HepG2 (cell line): Measurements from ENCODE around the gene MCC. TPM values are rescaled to one million over a fixed set of nuclear protein-coding genes. Genes with fewer than 3 reads are reported as not detected.
A peak's percentile ranks its signal among the peaks of the same experiment; 100 is the strongest.

Source experiments
- ATAC-seq: fragments of 200-7000 bp; cut with Tn5 transposase; 3 replicates; pipeline ENCODE4 v1.9.1; 2020; ENCODE audit warnings: mild to moderate bottlenecking, moderate library complexity
- BruUV-seq: library from RNA; stranded (reverse); fragments of 400-500 nt; replicated peaks from 2 replicates; lab custom pipeline; 2021; lab: Mats Ljungman, UMichigan
- CTCF ChIA-PET: fragments of 300-600 bp; formaldehyde crosslinking; extraction: SDS; loops from one replicate; lab custom pipeline; 2021; ENCODE audit warnings: low total read pairs, inconsistent platforms, low intra/inter-chr PET ratio; lab: Yijun Ruan, JAX
- POLR2A ChIA-PET: fragments of 350-600 bp; sonication (Branson Sonifier 250); formaldehyde crosslinking; loops from one replicate; lab custom pipeline; 2020; ENCODE audit warnings: antibody characterized with exemption, inconsistent platforms; lab: Yijun Ruan, JAX
- DNase-seq: peaks from one replicate; pipeline ENCODE4 v3.0.0-alpha.2; 2015; ENCODE audit warnings: low spot score
- FAIRE-seq: peaks from 3 replicates; lab custom pipeline; 2011; peaks lifted over from hg19 to GRCh38; lab: Jason Lieb, UNC
- H2AFZ ChIP-seq: one replicate; pipeline ENCODE4 v1.6.1; 2011; ENCODE audit warnings: low read length, inconsistent platforms
- H3K27ac ChIP-seq: fragments of 300-600 bp; 3 replicates; pipeline ENCODE4 v1.8.0; 2011; ENCODE audit warnings: mixed run types, mild to moderate bottlenecking, mixed read lengths, low read length, inconsistent platforms; ENCODE audit not compliant: insufficient read depth; ENCODE audit errors: extremely low read length
- H3K27me3 ChIP-seq, 2 experiments: fragments of 200-600 bp in 1 of 2; 2 replicates in 1 of 2; 3 replicates in 1 of 2; pipeline versions ENCODE4 v1.6.0 to v1.8.0; 2011; ENCODE audit warnings: low read length in 2 of 2, mild to moderate bottlenecking in 2 of 2, moderate library complexity in 2 of 2, inconsistent platforms in 1 of 2; ENCODE audit not compliant: insufficient read depth in 2 of 2, control insufficient read depth in 1 of 2
- H3K36me3 ChIP-seq, 2 experiments: fragments of 200-600 bp in 1 of 2; replicated peaks in 1 of 2; 2 replicates in 1 of 2; 3 replicates in 1 of 2; pipeline versions ENCODE4 v1.5.1 to v1.8.0; 2011; ENCODE audit warnings: low read length in 2 of 2, inconsistent platforms in 1 of 2; ENCODE audit not compliant: insufficient read depth in 2 of 2, control insufficient read depth in 1 of 2
- H3K4me1 ChIP-seq: 2 replicates; pipeline ENCODE4 v1.5.1; 2012; ENCODE audit warnings: low read length, inconsistent platforms; ENCODE audit not compliant: insufficient read depth
- H3K4me2 ChIP-seq: 2 replicates; pipeline ENCODE4 v1.6.0; 2011; ENCODE audit warnings: low read depth, low read length, inconsistent platforms
- H3K4me3 ChIP-seq, 3 experiments: fragments of 200-600 bp in 1 of 3; sonication (generic), shearing (Covaris generic) in 1 of 3; replicated peaks in 1 of 3; 2 replicates each; pipeline ENCODE4 v1.5.1; 2011 to 2016; ENCODE audit warnings: low read length in 3 of 3, inconsistent platforms in 2 of 3, low read depth in 2 of 3, mild to moderate bottlenecking in 2 of 3, control low read depth in 1 of 3, mixed read lengths in 1 of 3; ENCODE audit not compliant: insufficient read depth in 1 of 3
- H3K79me2 ChIP-seq: one replicate; pipeline ENCODE4 v1.6.1; 2011; ENCODE audit warnings: low read length, inconsistent platforms; ENCODE audit not compliant: insufficient read depth
- H3K9ac ChIP-seq: 2 replicates; pipeline ENCODE4 v1.6.0; 2011; ENCODE audit warnings: mild to moderate bottlenecking, low read depth, low read length, inconsistent platforms; ENCODE audit not compliant: insufficient read depth
- H3K9me3 ChIP-seq: 2 replicates; pipeline ENCODE4 v1.5.1; 2012; ENCODE audit warnings: mild to moderate bottlenecking, low read length
- H4K20me1 ChIP-seq: 2 replicates; pipeline ENCODE4 v1.6.0; 2011; ENCODE audit warnings: inconsistent platforms, mild to moderate bottlenecking, low read length, moderate library complexity; ENCODE audit not compliant: insufficient read depth
- CEBPB ChIP-seq: IDR thresholded peaks from 2 replicates; pipeline ENCODE4 v1.6.1; 2011; ENCODE audit warnings: low read depth, low read length, improper control_type of control experiment, borderline replicate concordance
- DDIT3 ChIP-seq: sonication (generic); formaldehyde crosslinking; IDR thresholded peaks from 2 replicates; pipeline ENCODE4 v1.4.0; 2020; ENCODE audit warnings: mild to moderate bottlenecking, missing genetic modification reagents
- HOMEZ ChIP-seq: IDR thresholded peaks from 2 replicates; pipeline ENCODE4 v1.6.1; 2016; ENCODE audit warnings: low read depth
- JDP2 ChIP-seq: sonication (generic); formaldehyde crosslinking; IDR thresholded peaks from 2 replicates; pipeline ENCODE4 v1.8.1; 2022; ENCODE audit warnings: missing genetic modification reagents, borderline replicate concordance
- NAIF1 ChIP-seq: sonication (generic); formaldehyde crosslinking; IDR thresholded peaks from 2 replicates; pipeline ENCODE4 v1.5.0; 2020; ENCODE audit warnings: mild to moderate bottlenecking, missing genetic modification reagents, borderline replicate concordance
- ZBTB43 ChIP-seq: sonication (generic); formaldehyde crosslinking; conservative IDR thresholded peaks from 2 replicates; pipeline ENCODE4 v1.4.0; 2020; ENCODE audit warnings: missing genetic modification reagents
- ZFY ChIP-seq: sonication (generic); formaldehyde crosslinking; IDR thresholded peaks from 2 replicates; pipeline ENCODE4 v1.4.0; 2020; ENCODE audit warnings: missing genetic modification reagents
- ZNF143 ChIP-seq: sonication (generic); formaldehyde crosslinking; IDR thresholded peaks from 2 replicates; pipeline ENCODE4 v1.4.0; 2020; ENCODE audit warnings: missing genetic modification reagents
- ZNF768 ChIP-seq: sonication (generic); formaldehyde crosslinking; IDR thresholded peaks from 2 replicates; pipeline ENCODE4 v1.4.0; 2020; ENCODE audit warnings: missing genetic modification reagents
- WGBS: methylation state at CpG from one replicate; pipeline ENCODE4 v1.1.6; 2017; ENCODE audit warnings: low lambda C conversion rate; 5-methylcytosine and 5-hydroxymethylcytosine counted together
- in situ Hi-C: cut with HindIII; loops from 2 replicates; pipeline ENCODE4 v1.10.0; 2017; ENCODE audit warnings: low pct_unique_long_range_greater_than_20kb; ENCODE audit not compliant: extremely low pct_ligation_motif_present
- intact Hi-C: fragments of 100-400 bp; cut with micrococcal nuclease; formaldehyde crosslinking; loops from one replicate; pipeline ENCODE4 v1.10.0; 2022; ENCODE audit not compliant: unreplicated experiment
- polyA plus RNA-seq, 8 experiments: library from polyadenylated mRNA; depleted of rRNA in 3 of 8; stranded (reverse) in 7 of 8; unstranded in 1 of 8; fragments of >200 nt; fragmentation: Illumina TruSeq in 4 of 8; extraction: Trizol in 4 of 8; gene quantifications; 2 replicates each; pipeline versions ENCODE4 v1.2.1 to v1.2.3, GENCODE V29; 2011 to 2016; ENCODE audit warnings: low read depth in 4 of 8, missing spikeins in 1 of 8, mixed read lengths in 1 of 8; ENCODE audit not compliant: insufficient read depth in 1 of 8
- total RNA-seq, 5 experiments: library from RNA; depleted of rRNA; stranded (reverse); fragments of >200 nt; fragmentation: Illumina TruSeq; extraction: Trizol; gene quantifications; 2 replicates each; pipeline ENCODE4 v1.2.3, GENCODE V29; 2016; ENCODE audit warnings: low read depth in 1 of 5
- TF ChIP-seq, protein P1 (sequence below): sonication (generic); formaldehyde crosslinking; IDR thresholded peaks from 2 replicates; pipeline ENCODE4 v1.8.0; 2022; ENCODE audit warnings: low read depth, missing genetic modification reagents

Gene MCC
- total and polyA plus RNA-seq, 2 of the 13 experiments (the other 11 are each of a cell fraction or from before 2014, with no cell fraction given), result 0.55 to 2.4 TPM

GRCh38 chr5:113344973-113345940 is 143.0 kb downstream of the MCC start:
- ATAC-seq, result peak; percentile 56
- POLR2A ChIA-PET, result no interaction called here
- TF ChIP-seq JDP2 (CRISPR knock-in tag), result no peak
- TF ChIP-seq CEBPB, result peak; percentile 31; the same call in 1 of the 2 replicates
- H3K79me2 ChIP-seq, result no peaks in the 10 kb centered on the region
- H3K4me3 ChIP-seq, result no peak overlapping the region
- BruUV-seq, result no TSS peak
- FAIRE-seq, result no peak
- no peak overlapping the region for H3K4me2 ChIP-seq
- H3K27ac ChIP-seq, result no peak overlapping the region
- H3K9ac ChIP-seq, result no peak overlapping the region
- WGBS, result 5% methylated on average over 5 of the region's 5 CpGs
- peaks cover 0 to 5% of the 10 kb centered on the region in 2 experiments; a peak in 2 of 5 replicates for H3K27me3 ChIP-seq
- in situ Hi-C loops, result no loop called here
- no peak for DNase-seq
- no peaks in the 10 kb centered on the region for H4K20me1 ChIP-seq
- no peaks in the 10 kb centered on the region for H3K36me3 ChIP-seq
- CTCF ChIA-PET, result no interaction called here
- intact Hi-C loops, result no loop called here
- no peaks in the 10 kb centered on the region for H3K4me1 ChIP-seq
- no peak overlapping the region for H2AFZ ChIP-seq
- no peaks in the 10 kb centered on the region for H3K9me3 ChIP-seq

GRCh38 chr5:113343343-113343742 is 144.9 kb downstream of the MCC start:
- H3K4me3 ChIP-seq, result no peak overlapping the region
- FAIRE-seq (no peak), ATAC-seq (no peak), DNase-seq (no peak)
- 5% methylated on average over 3 of the region's 3 CpGs for WGBS
- no peak overlapping the region for H3K27ac ChIP-seq
- H4K20me1 ChIP-seq, result no peaks in the 10 kb centered on the region
- H2AFZ ChIP-seq, result no peak overlapping the region
- in situ Hi-C loops (no loop called here), intact Hi-C loops (no loop called here)
- no peak for TF ChIP-seq NAIF1 (CRISPR knock-in tag)
- TF ChIP-seq ZNF768 (CRISPR knock-in tag), result no peak
- no peak for TF ChIP-seq ZNF143
- TF ChIP-seq ZFY (CRISPR knock-in tag), result no peak
- no peak for TF ChIP-seq DDIT3 (CRISPR knock-in tag)
- TF ChIP-seq HOMEZ (CRISPR knock-in tag), result no peak
- TF ChIP-seq ZBTB43 (CRISPR knock-in tag), result no peak
- TF ChIP-seq, protein P1, sequence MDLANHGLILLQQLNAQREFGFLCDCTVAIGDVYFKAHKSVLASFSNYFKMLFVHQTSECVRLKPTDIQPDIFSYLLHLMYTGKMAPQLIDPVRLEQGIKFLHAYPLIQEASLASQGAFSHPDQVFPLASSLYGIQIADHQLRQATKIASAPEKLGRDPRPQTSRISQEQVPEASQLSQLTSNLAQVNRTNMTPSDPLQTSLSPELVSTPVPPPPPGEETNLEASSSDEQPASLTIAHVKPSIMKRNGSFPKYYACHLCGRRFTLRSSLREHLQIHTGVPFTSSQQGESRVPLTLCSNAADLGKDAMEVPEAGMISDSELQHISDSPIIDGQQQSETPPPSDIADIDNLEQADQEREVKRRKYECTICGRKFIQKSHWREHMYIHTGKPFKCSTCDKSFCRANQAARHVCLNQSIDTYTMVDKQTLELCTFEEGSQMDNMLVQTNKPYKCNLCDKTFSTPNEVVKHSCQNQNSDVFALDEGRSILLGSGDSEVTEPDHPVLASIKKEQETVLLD (CRISPR knock-in tag), result no peak
- no peaks in the 10 kb centered on the region for H3K36me3 ChIP-seq
- H3K9ac ChIP-seq, result no peak overlapping the region
- ChIA-PET POLR2A (no interaction called here), CTCF (no interaction called here)
- H3K27me3 ChIP-seq, result peaks cover 0 to 5% of the 10 kb centered on the region in 2 experiments; a peak in 2 of 5 replicates
- no peaks in the 10 kb centered on the region for H3K79me2 ChIP-seq
- no peak overlapping the region for H3K4me2 ChIP-seq
- H3K4me1 ChIP-seq, result no peaks in the 10 kb centered on the region
- no peaks in the 10 kb centered on the region for H3K9me3 ChIP-seq
- BruUV-seq, result no TSS peak
